Liver (tissue), 9 donors: ENCODE measurements around the gene ADPRS. TPM values are rescaled to one million over a fixed set of nuclear protein-coding genes. Genes with fewer than 3 reads are reported as not detected.

Experiments used
- DNase-seq: peaks from one replicate; pipeline ENCODE4 v3.0.0-alpha.2; 2017; ENCODE audit warnings: low spot score
- H3K27ac ChIP-seq, 2 donors: one replicate each; pipeline ENCODE4 v1.7.0; 2013; ENCODE audit warnings: inconsistent platforms in 2 of 2, low read length in 2 of 2, control low read depth in 1 of 2, low read depth in 1 of 2, mild to moderate bottlenecking in 1 of 2
- H3K27me3 ChIP-seq, 4 donors: one replicate each; pipeline versions ENCODE4 v1.6.1 to v1.7.0; 2013; ENCODE audit warnings: low read length in 3 of 4, inconsistent platforms in 1 of 4, mild to moderate bottlenecking in 1 of 4, moderate library complexity in 1 of 4; ENCODE audit not compliant: control insufficient read depth in 4 of 4, insufficient read depth in 4 of 4
- H3K36me3 ChIP-seq, 4 donors: one replicate each; pipeline versions ENCODE4 v1.6.1 to v1.7.0; 2013; ENCODE audit warnings: low read length in 3 of 4, mild to moderate bottlenecking in 3 of 4, low read depth in 1 of 4, moderate library complexity in 1 of 4; ENCODE audit not compliant: control insufficient read depth in 4 of 4, insufficient read depth in 3 of 4
- H3K4me1 ChIP-seq, 4 donors: one replicate each; pipeline versions ENCODE4 v1.6.1 to v1.7.0; 2013; ENCODE audit warnings: low read length in 3 of 4, mild to moderate bottlenecking in 3 of 4, moderate library complexity in 1 of 4; ENCODE audit not compliant: control insufficient read depth in 4 of 4, insufficient read depth in 4 of 4
- H3K4me3 ChIP-seq, 3 donors: one replicate each; pipeline versions ENCODE4 v1.6.1 to v1.7.0; 2013; ENCODE audit warnings: low read length in 3 of 3, control low read depth in 1 of 3, low read depth in 1 of 3, mild to moderate bottlenecking in 1 of 3
- H3K9ac ChIP-seq, 2 donors: one replicate each; pipeline ENCODE4 v1.7.0; 2013; ENCODE audit warnings: low read length in 2 of 2, mild to moderate bottlenecking in 2 of 2, moderate library complexity in 2 of 2, control low read depth in 1 of 2, low read depth in 1 of 2
- H3K9me3 ChIP-seq, 4 donors: one replicate each; pipeline versions ENCODE4 v1.6.1 to v1.7.0; 2013; ENCODE audit warnings: low read length in 3 of 4; ENCODE audit not compliant: control insufficient read depth in 4 of 4
- ATF3 ChIP-seq: IDR thresholded peaks from 2 replicates; pipeline ENCODE4 v1.6.1; 2016; ENCODE audit warnings: antibody characterized with exemption
- CTCF ChIP-seq: fragments of 150-350 bp; IDR thresholded peaks from 2 replicates; pipeline ENCODE4 v1.5.1; 2017; ENCODE audit warnings: improper control_type of control experiment, low read depth, low read length; ENCODE audit not compliant: missing input control
- EGR1 ChIP-seq, 2 donors: IDR thresholded peaks; 2 replicates each; pipeline ENCODE4 v1.6.1; 2016 to 2018; ENCODE audit warnings: antibody characterized with exemption in 2 of 2, low read depth in 2 of 2
- FOXA1 ChIP-seq: IDR thresholded peaks from 2 replicates; pipeline ENCODE4 v1.6.1; 2016; ENCODE audit warnings: antibody characterized with exemption
- FOXA2 ChIP-seq: IDR thresholded peaks from 2 replicates; pipeline ENCODE4 v1.6.1; 2016; ENCODE audit warnings: antibody characterized with exemption
- HNF4A ChIP-seq, 2 donors: conservative IDR thresholded peaks; 2 replicates each; pipeline ENCODE4 v1.6.1; 2016; ENCODE audit warnings: antibody characterized with exemption in 2 of 2, mild to moderate bottlenecking in 2 of 2
- HNF4G ChIP-seq: IDR thresholded peaks from 2 replicates; pipeline ENCODE4 v1.6.1; 2016; ENCODE audit warnings: antibody characterized with exemption
- JUND ChIP-seq, 2 donors: IDR thresholded peaks; 2 replicates each; pipeline ENCODE4 v1.6.1; 2016; ENCODE audit warnings: antibody characterized with exemption in 2 of 2
- NR2F2 ChIP-seq: IDR thresholded peaks from 2 replicates; pipeline ENCODE4 v1.6.1; 2016; ENCODE audit warnings: antibody characterized with exemption
- REST ChIP-seq: IDR thresholded peaks from 2 replicates; pipeline ENCODE4 v1.6.1; 2016; ENCODE audit warnings: antibody characterized with exemption, mild to moderate bottlenecking
- RXRA ChIP-seq, 2 donors: IDR thresholded peaks; 2 replicates each; pipeline ENCODE4 v1.6.1; 2017 to 2018; ENCODE audit warnings: antibody characterized with exemption in 2 of 2, mild to moderate bottlenecking in 1 of 2
- SP1 ChIP-seq: IDR thresholded peaks from 2 replicates; pipeline ENCODE4 v1.6.1; 2018; ENCODE audit warnings: antibody characterized with exemption, mild to moderate bottlenecking
- TAF1 ChIP-seq: conservative IDR thresholded peaks from 2 replicates; pipeline ENCODE4 v1.6.1; 2016; ENCODE audit warnings: antibody characterized with exemption, mild to moderate bottlenecking
- YY1 ChIP-seq: IDR thresholded peaks from 2 replicates; pipeline ENCODE4 v1.6.1; 2016; ENCODE audit warnings: antibody characterized with exemption, mild to moderate bottlenecking
- ZBTB33 ChIP-seq: IDR thresholded peaks from 2 replicates; pipeline ENCODE4 v1.6.1; 2016; ENCODE audit warnings: antibody characterized with exemption
- WGBS: extraction: QIAGEN DNeasy Blood & Tissue Kit; methylation state at CpG from one replicate; pipeline ENCODE4 v1.1.7; 2013; 5-methylcytosine and 5-hydroxymethylcytosine counted together
- polyA plus RNA-seq, 2 donors: library from polyadenylated mRNA; stranded (reverse) in 1 of 2; unstranded in 1 of 2; fragments of 200-250 nt in 1 of 2; fragments of >200 nt in 1 of 2; fragmentation: Nextera tagmentation in 1 of 2; extraction: Ambion mirVana in 1 of 2; gene quantifications; one replicate each; pipeline versions ENCODE4 v1.2.1 to v1.2.3, GENCODE V29; 2013 to 2015
- total RNA-seq, 2 donors: library from RNA; depleted of rRNA; stranded (reverse); fragments of >200 nt; gene quantifications; one replicate each; pipeline ENCODE4 v1.2.3, GENCODE V29; 2014
- donor health status: healthy.
- donor health status: healthy.
- donor health status: healthy.
- donor health status: healthy.
- donor health status: healthy.

The ADPRS gene
- total and polyA plus RNA-seq, 4 donors, result 9.4 to 13.1 (median 11.0) TPM

GRCh38 chr1:36100376-36100775 is 11.7 kb downstream of the ADPRS start:
- TF ChIP-seq SP1 (no peak), FOXA2 (no peak), TAF1 (no peak), ZBTB33 (no peak), FOXA1 (no peak), ATF3 (no peak), EGR1 (IDR thresholded peaks at IDR 0.05; ENCODE audit: low read depth in 2 of 2) (no peak), HNF4G (no peak), NR2F2 (no peak), HNF4A (conservative IDR thresholded peaks at IDR 0.05) (no peak), JUND (IDR thresholded peaks at IDR 0.05) (no peak), RXRA (IDR thresholded peaks at IDR 0.05) (no peak)
- H3K4me3 ChIP-seq, result no peak overlapping the region
- H3K27ac ChIP-seq, result no peak overlapping the region
- WGBS, result 77% methylated on average over 6 of the region's 6 CpGs
- H3K9me3 ChIP-seq, result no peaks in the 10 kb centered on the region
- H3K27me3 ChIP-seq, result no peaks in the 10 kb centered on the region
- peaks cover 0 to 5% (median 2%) of the 10 kb centered on the region in 4 donors for H3K4me1 ChIP-seq
- no peak for DNase-seq
- peaks cover 0 to 7% (median under 1%) of the 10 kb centered on the region in 4 donors for H3K36me3 ChIP-seq
- H3K9ac ChIP-seq, result no peak overlapping the region

GRCh38 chr1:36101546-36101945 is 12.9 kb downstream of the ADPRS start:
- Histone ChIP-seq H3K4me1 (peaks cover 0 to 5% (median 2%) of the 10 kb centered on the region in 4 donors), H3K27ac (no peak overlapping the region), H3K36me3 (peaks cover 0 to 1% (median 0%) of the 10 kb centered on the region in 4 donors), H3K9me3 (no peaks in the 10 kb centered on the region), H3K4me3 (no peak overlapping the region), H3K27me3 (no peaks in the 10 kb centered on the region), H3K9ac (no peak overlapping the region)
- WGBS, result 98% methylated on average over 5 of the region's 5 CpGs
- TF ChIP-seq HNF4G, result no peak
- TF ChIP-seq JUND (IDR thresholded peaks at IDR 0.05), result no peak
- no peak for TF ChIP-seq ATF3
- no peak for TF ChIP-seq REST
- no peak for DNase-seq

GRCh38 chr1:36106269-36106668 is 17.6 kb downstream of the ADPRS start:
- Histone ChIP-seq H3K9me3 (no peaks in the 10 kb centered on the region), H3K4me3 (no peak overlapping the region), H3K4me1 (no peaks in the 10 kb centered on the region), H3K9ac (no peak overlapping the region), H3K27ac (no peak overlapping the region), H3K36me3 (no peaks in the 10 kb centered on the region), H3K27me3 (no peaks in the 10 kb centered on the region)
- 46% methylated on average over 5 of the region's 5 CpGs for WGBS
- DNase-seq, result no peak
- TF ChIP-seq YY1, result no peak
- no peak for TF ChIP-seq TAF1
- TF ChIP-seq CTCF, result no peak
